Skeletal muscle tissue (tissue), 4 donors: ENCODE data around the gene ANKRD44. TPM values are rescaled to one million over a fixed set of nuclear protein-coding genes. Genes with fewer than 3 reads are reported as not detected.

Source experiments
- H3K27ac ChIP-seq: one replicate; pipeline ENCODE4 v1.7.0; 2013; ENCODE audit warnings: mild to moderate bottlenecking, low read depth, low read length, inconsistent platforms
- H3K27me3 ChIP-seq, 3 donors: one replicate each; pipeline ENCODE4 v1.7.0; 2013; ENCODE audit warnings: low read length in 3 of 3; ENCODE audit not compliant: control insufficient read depth in 3 of 3, insufficient read depth in 3 of 3
- H3K36me3 ChIP-seq, 3 donors: one replicate each; pipeline ENCODE4 v1.7.0; 2013; ENCODE audit warnings: low read length in 3 of 3; ENCODE audit not compliant: control insufficient read depth in 3 of 3, insufficient read depth in 3 of 3
- H3K4me1 ChIP-seq, 3 donors: one replicate each; pipeline ENCODE4 v1.7.0; 2013; ENCODE audit warnings: low read length in 3 of 3, mild to moderate bottlenecking in 3 of 3; ENCODE audit not compliant: control insufficient read depth in 3 of 3, insufficient read depth in 3 of 3
- H3K4me3 ChIP-seq, 3 donors: one replicate each; pipeline ENCODE4 v1.7.0; 2013; ENCODE audit warnings: low read length in 3 of 3
- H3K9ac ChIP-seq, 3 donors: one replicate each; pipeline ENCODE4 v1.7.0; 2013; ENCODE audit warnings: low read length in 3 of 3, mild to moderate bottlenecking in 3 of 3, moderate library complexity in 2 of 3, low read depth in 1 of 3
- H3K9me3 ChIP-seq, 3 donors: one replicate each; pipeline ENCODE4 v1.7.0; 2013; ENCODE audit warnings: low read length in 3 of 3; ENCODE audit not compliant: control insufficient read depth in 3 of 3
- total RNA-seq: library from RNA; depleted of rRNA; stranded (reverse); fragments of >200 nt; gene quantifications from one replicate; pipeline ENCODE4 v1.2.3, GENCODE V29; 2014
- donor health status: Osteomylitis.

Gene ANKRD44
- total RNA-seq, 1 donor from 2014 or later: 26.6 TPM

- H3K27ac ChIP-seq: no peak overlapping the region
- H3K27me3 ChIP-seq: no peaks in the 10 kb centered on the region
- H3K4me1 ChIP-seq: peaks cover 0 to 4% (median 3%) of the 10 kb centered on the region in 3 donors
Observed at GRCh38 chr2:197265924-197266323, 44.7 kb downstream of the ANKRD44 start.

GRCh38 chr2:197265036-197265435, 45.5 kb downstream of the ANKRD44 start:
- Histone ChIP-seq H3K4me3 (no peak overlapping the region), H3K4me1 (peaks cover 0 to 1% (median under 1%) of the 10 kb centered on the region in 3 donors), H3K27me3 (no peaks in the 10 kb centered on the region), H3K27ac (no peak overlapping the region), H3K9me3 (no peaks in the 10 kb centered on the region), H3K36me3 (no peaks in the 10 kb centered on the region), H3K9ac (no peak overlapping the region)

More at GRCh38 chr2:197265924-197266323, 44.7 kb downstream of the ANKRD44 start:
- Histone ChIP-seq H3K9ac (no peak overlapping the region), H3K4me3 (no peak overlapping the region), H3K36me3 (no peaks in the 10 kb centered on the region), H3K9me3 (no peaks in the 10 kb centered on the region)

- Histone ChIP-seq H3K4me3 (no peak overlapping the region), H3K9me3 (no peaks in the 10 kb centered on the region), H3K36me3 (no peaks in the 10 kb centered on the region), H3K27ac (no peak overlapping the region), H3K27me3 (no peaks in the 10 kb centered on the region), H3K4me1 (no peaks in the 10 kb centered on the region), H3K9ac (no peak overlapping the region)
Observed at GRCh38 chr2:197264332-197264731, 46.2 kb downstream of the ANKRD44 start.

- no peak overlapping the region for H3K9ac ChIP-seq
- H3K27me3 ChIP-seq: no peaks in the 10 kb centered on the region
- no peaks in the 10 kb centered on the region for H3K9me3 ChIP-seq
- no peak overlapping the region for H3K4me3 ChIP-seq
- no peak overlapping the region for H3K27ac ChIP-seq
- no peaks in the 10 kb centered on the region for H3K4me1 ChIP-seq
- no peaks in the 10 kb centered on the region for H3K36me3 ChIP-seq
Observed at GRCh38 chr2:197263077-197263476, 47.5 kb downstream of the ANKRD44 start.

- H3K4me3 ChIP-seq: no peak overlapping the region
- H3K36me3 ChIP-seq: no peaks in the 10 kb centered on the region
- H3K27me3 ChIP-seq: no peaks in the 10 kb centered on the region
- H3K9me3 ChIP-seq: no peaks in the 10 kb centered on the region
- H3K4me1 ChIP-seq: no peaks in the 10 kb centered on the region
- no peak overlapping the region for H3K9ac ChIP-seq
- peak overlapping the region; percentile 25 for H3K27ac ChIP-seq
Observed at GRCh38 chr2:197261808-197262226, 48.8 kb downstream of the ANKRD44 start.

- Histone ChIP-seq H3K9me3 (no peaks in the 10 kb centered on the region), H3K4me3 (no peak overlapping the region), H3K36me3 (no peaks in the 10 kb centered on the region), H3K9ac (no peak overlapping the region), H3K4me1 (peaks cover 0 to 8% (median 0%) of the 10 kb centered on the region in 3 donors), H3K27me3 (no peaks in the 10 kb centered on the region), H3K27ac (no peak overlapping the region)
Observed at GRCh38 chr2:197259470-197259999, 51.0 kb downstream of the ANKRD44 start.

GRCh38 chr2:197258580-197258979, 52.0 kb downstream of the ANKRD44 start:
- H3K4me1 ChIP-seq: peaks cover 0 to 8% (median 0%) of the 10 kb centered on the region in 3 donors
- H3K27me3 ChIP-seq: no peaks in the 10 kb centered on the region
- no peaks in the 10 kb centered on the region for H3K36me3 ChIP-seq
- H3K27ac ChIP-seq: no peak overlapping the region
- H3K9me3 ChIP-seq: no peaks in the 10 kb centered on the region
- no peak overlapping the region for H3K9ac ChIP-seq
- H3K4me3 ChIP-seq: no peak overlapping the region

GRCh38 chr2:197256547-197257170, 53.9 kb downstream of the ANKRD44 start:
- Histone ChIP-seq H3K9me3 (no peaks in the 10 kb centered on the region), H3K9ac (no peak overlapping the region), H3K36me3 (no peaks in the 10 kb centered on the region), H3K27me3 (no peaks in the 10 kb centered on the region), H3K4me3 (no peak overlapping the region), H3K4me1 (peaks cover 0 to 8% (median 0%) of the 10 kb centered on the region in 3 donors), H3K27ac (no peak overlapping the region)

GRCh38 chr2:197256021-197256420, 54.6 kb downstream of the ANKRD44 start:
- H3K36me3 ChIP-seq: no peaks in the 10 kb centered on the region
- peaks cover 0 to 8% (median 0%) of the 10 kb centered on the region in 3 donors for H3K4me1 ChIP-seq
- no peaks in the 10 kb centered on the region for H3K27me3 ChIP-seq
- no peak overlapping the region for H3K4me3 ChIP-seq
- no peak overlapping the region for H3K27ac ChIP-seq
- H3K9ac ChIP-seq: no peak overlapping the region
- no peaks in the 10 kb centered on the region for H3K9me3 ChIP-seq

GRCh38 chr2:197255543-197255942, 55.0 kb downstream of the ANKRD44 start:
- peak overlapping the region; percentile 18 for H3K27ac ChIP-seq
- H3K4me1 ChIP-seq: peaks cover 0 to 8% (median 0%) of the 10 kb centered on the region in 3 donors
- no peak overlapping the region for H3K4me3 ChIP-seq
- no peaks in the 10 kb centered on the region for H3K9me3 ChIP-seq
- H3K36me3 ChIP-seq: no peaks in the 10 kb centered on the region
- no peaks in the 10 kb centered on the region for H3K27me3 ChIP-seq
- peak overlapping the region in 1 of 3 donors; percentile 32 for H3K9ac ChIP-seq
